IMR-90 (cell line): ENCODE measurements around the gene ZNF598. TPM values are rescaled to one million over a fixed set of nuclear protein-coding genes. Genes with fewer than 3 reads are reported as not detected.

Source experiments
- ATAC-seq: fragments of 200-7000 bp; cut with Tn5 transposase; 2 replicates; pipeline ENCODE4 v1.9.1; 2020; ENCODE audit warnings: low read depth, mild to moderate bottlenecking, moderate library complexity
- BruUV-seq: library from RNA; stranded (reverse); fragments of 400-500 nt; replicated peaks from 2 replicates; lab custom pipeline; 2021; lab: Mats Ljungman, UMichigan
- CTCF ChIA-PET: fragments of 300-600 bp; formaldehyde crosslinking; extraction: SDS; loops from one replicate; lab custom pipeline; 2021; ENCODE audit warnings: antibody characterized with exemption; lab: Yijun Ruan, JAX
- POLR2A ChIA-PET: fragments of 300-600 bp; sonication (Branson Sonifier 250); formaldehyde crosslinking; loops from one replicate; lab custom pipeline; 2022; ENCODE audit warnings: antibody characterized with exemption; ENCODE audit not compliant: unreplicated experiment; lab: Charles Lee
- DNase-seq: peaks from one replicate; pipeline ENCODE4 v3.0.0; 2013
- H2AFZ ChIP-seq: replicated peaks from 2 replicates; pipeline ENCODE3; 2013; ENCODE audit warnings: low read length, mild to moderate bottlenecking; ENCODE audit not compliant: poor library complexity
- H2AK5ac ChIP-seq: 2 replicates; pipeline ENCODE4 v1.6.1; 2013; ENCODE audit warnings: low read depth, low read length, inconsistent platforms
- H2AK9ac ChIP-seq: replicated peaks from 2 replicates; pipeline ENCODE3; 2013; ENCODE audit warnings: mild to moderate bottlenecking, low read depth, low read length, moderate library complexity; ENCODE audit not compliant: poor library complexity
- H2BK120ac ChIP-seq: 2 replicates; pipeline ENCODE4 v1.6.1; 2013; ENCODE audit warnings: low read depth, low read length, inconsistent platforms
- H2BK15ac ChIP-seq: 3 replicates; pipeline ENCODE4 v1.6.1; 2013; ENCODE audit warnings: low read depth, low read length, inconsistent platforms
- H2BK20ac ChIP-seq: 2 replicates; pipeline ENCODE4 v1.6.1; 2013; ENCODE audit warnings: low read depth, mild to moderate bottlenecking, inconsistent platforms, low read length, moderate library complexity
- H2BK5ac ChIP-seq: 2 replicates; pipeline ENCODE4 v1.6.1; 2013; ENCODE audit warnings: mild to moderate bottlenecking, low read depth, low read length, inconsistent platforms; ENCODE audit not compliant: poor library complexity, severe bottlenecking
- H3K14ac ChIP-seq: replicated peaks from 2 replicates; pipeline ENCODE4 v1.6.1; 2013; ENCODE audit warnings: low read depth, low read length, inconsistent platforms
- H3K18ac ChIP-seq: 2 replicates; pipeline ENCODE4 v1.6.1; 2013; ENCODE audit warnings: low read depth, low read length, control low read depth
- H3K23ac ChIP-seq: 2 replicates; pipeline ENCODE4 v1.6.1; 2013; ENCODE audit warnings: low read depth, low read length, inconsistent platforms
- H3K27ac ChIP-seq: 2 replicates; pipeline ENCODE4 v1.5.1; 2013; ENCODE audit warnings: mild to moderate bottlenecking, control low read depth, low read length; ENCODE audit not compliant: insufficient read depth
- H3K27me3 ChIP-seq: 2 replicates; pipeline ENCODE4 v1.6.1; 2013; ENCODE audit warnings: low read length; ENCODE audit not compliant: control insufficient read depth, insufficient read depth
- H3K36me3 ChIP-seq: 2 replicates; pipeline ENCODE4 v1.6.1; 2013; ENCODE audit warnings: low read length, mixed read lengths; ENCODE audit not compliant: control insufficient read depth, insufficient read depth
- H3K4ac ChIP-seq: 2 replicates; pipeline ENCODE4 v1.6.1; 2013; ENCODE audit warnings: low read depth, low read length, inconsistent platforms
- H3K4me1 ChIP-seq: 2 replicates; pipeline ENCODE4 v1.6.1; 2013; ENCODE audit warnings: low read length, mixed read lengths; ENCODE audit not compliant: control insufficient read depth, insufficient read depth
- H3K4me2 ChIP-seq: 2 replicates; pipeline ENCODE4 v1.6.1; 2013; ENCODE audit warnings: low read depth, mild to moderate bottlenecking, control low read depth, low read length, moderate library complexity
- H3K4me3 ChIP-seq: 2 replicates; pipeline ENCODE4 v1.5.1; 2013; ENCODE audit warnings: low read depth, mild to moderate bottlenecking, control low read depth, low read length, moderate library complexity; ENCODE audit not compliant: insufficient read depth
- H3K56ac ChIP-seq: 2 replicates; pipeline ENCODE4 v1.6.1; 2013; ENCODE audit warnings: low read length, inconsistent platforms; ENCODE audit not compliant: insufficient read depth; ENCODE audit errors: extremely low read depth
- H3K79me1 ChIP-seq, 2 experiments: 2 replicates each; pipeline ENCODE4 v1.6.1; 2013; ENCODE audit warnings: low read length in 2 of 2, inconsistent platforms in 1 of 2, low read depth in 1 of 2
- H3K9ac ChIP-seq: 2 replicates; pipeline ENCODE4 v1.6.1; 2013; ENCODE audit warnings: low read depth, low read length, control low read depth
- H3K9me1 ChIP-seq: 2 replicates; pipeline ENCODE4 v1.6.1; 2013; ENCODE audit warnings: low read length, inconsistent platforms; ENCODE audit not compliant: insufficient read depth
- H3K9me3 ChIP-seq: 2 replicates; pipeline ENCODE4 v1.6.1; 2013; ENCODE audit warnings: low read length; ENCODE audit not compliant: control insufficient read depth, insufficient read depth
- H4K20me1 ChIP-seq: 2 replicates; pipeline ENCODE4 v1.6.1; 2013; ENCODE audit warnings: low read length, inconsistent platforms; ENCODE audit not compliant: insufficient read depth
- H4K5ac ChIP-seq: 2 replicates; pipeline ENCODE4 v1.6.1; 2013; ENCODE audit warnings: mild to moderate bottlenecking, low read depth, low read length, control low read depth
- H4K8ac ChIP-seq, 2 experiments: 2 replicates each; pipeline ENCODE4 v1.6.1; 2013; ENCODE audit warnings: low read depth in 2 of 2, low read length in 2 of 2, control low read depth in 1 of 2, inconsistent platforms in 1 of 2
- H4K91ac ChIP-seq: 2 replicates; pipeline ENCODE4 v1.6.1; 2013; ENCODE audit warnings: low read depth, low read length, inconsistent platforms; ENCODE audit not compliant: insufficient read depth
- BHLHE40 ChIP-seq: fragments of 150-350 bp; IDR thresholded peaks from 2 replicates; pipeline ENCODE4 v1.6.1; 2016; ENCODE audit warnings: mild to moderate bottlenecking, low read depth, low read length
- CEBPB ChIP-seq: IDR thresholded peaks from 2 replicates; pipeline ENCODE4 v1.6.1; 2012; ENCODE audit warnings: low read depth, low read length, improper control_type of control experiment
- FOS ChIP-seq: fragments of 150-350 bp; IDR thresholded peaks from 2 replicates; pipeline ENCODE4 v1.6.1; 2016; ENCODE audit warnings: low read depth, low read length
- MAFK ChIP-seq: IDR thresholded peaks from 2 replicates; pipeline ENCODE4 v1.6.1; 2012; ENCODE audit warnings: low read depth, low read length, improper control_type of control experiment
- MAZ ChIP-seq: IDR thresholded peaks from 2 replicates; pipeline ENCODE4 v1.6.1; 2012; ENCODE audit warnings: low read depth, mild to moderate bottlenecking, low read length, improper control_type of control experiment, moderate library complexity, borderline replicate concordance
- MXI1 ChIP-seq: IDR thresholded peaks from 2 replicates; pipeline ENCODE4 v1.6.1; 2012; ENCODE audit warnings: low read depth, mild to moderate bottlenecking, low read length, moderate library complexity, borderline replicate concordance
- NFE2L2 ChIP-seq: fragments of 150-350 bp; IDR thresholded peaks from 2 replicates; pipeline ENCODE4 v1.6.1; 2016; ENCODE audit warnings: low read depth, mild to moderate bottlenecking, low read length
- POLR2A ChIP-seq: IDR thresholded peaks from 2 replicates; pipeline ENCODE4 v1.6.1; 2012; ENCODE audit warnings: mild to moderate bottlenecking, low read depth, low read length
- RAD21 ChIP-seq: IDR thresholded peaks from 2 replicates; pipeline ENCODE4 v1.6.1; 2012; ENCODE audit warnings: low read length, improper control_type of control experiment
- RCOR1 ChIP-seq: IDR thresholded peaks from 2 replicates; pipeline ENCODE4 v1.6.1; 2012; ENCODE audit warnings: mild to moderate bottlenecking, low read length, improper control_type of control experiment; ENCODE audit not compliant: insufficient replicate concordance
- RFX5 ChIP-seq: IDR thresholded peaks from 2 replicates; pipeline ENCODE4 v1.8.0; 2012; ENCODE audit warnings: low read depth, mild to moderate bottlenecking, low read length, moderate library complexity
- SMC3 ChIP-seq: fragments of 150-350 bp; IDR thresholded peaks from 2 replicates; pipeline ENCODE4 v1.6.1; 2016; ENCODE audit warnings: low read depth, mild to moderate bottlenecking, antibody characterized with exemption, low read length, moderate library complexity
- WGBS, 2 experiments: methylation state at CpG; one replicate each; pipeline versions ENCODE4 v1.1.5 to v1.1.7; 2013; ENCODE audit warnings: missing lambda C conversion rate in 2 of 2; ENCODE audit not compliant: insufficient read length in 1 of 2; ENCODE audit errors: extremely low coverage in 2 of 2; 5-methylcytosine and 5-hydroxymethylcytosine counted together
- dilution Hi-C: fragments of 300-500 bp; cut with HindIII; formaldehyde crosslinking; loops from one replicate; pipeline ENCODE4 v1.14.3; 2018; ENCODE audit warnings: low sequenced_read_pairs; ENCODE audit not compliant: unreplicated experiment
- in situ Hi-C: fragments of 300-500 bp; cut with MboI; formaldehyde crosslinking; loops from 3 replicates; pipeline ENCODE4 v1.14.3; 2019; ENCODE audit warnings: low sequenced_read_pairs, inconsistent platforms, mixed read lengths
- intact Hi-C: fragments of 100-400 bp; cut with micrococcal nuclease; formaldehyde crosslinking; loops from 2 replicates; pipeline ENCODE4 v1.10.0; 2022
- polyA plus RNA-seq, 3 experiments: library from polyadenylated mRNA; depleted of rRNA; stranded (reverse); fragments of >200 nt; gene quantifications; 2 replicates each; pipeline ENCODE4 v1.2.3, GENCODE V29; 2012; ENCODE audit warnings: low replicate concordance in 1 of 3
- total RNA-seq: library from RNA; depleted of rRNA; stranded (reverse); fragments of >200 nt; gene quantifications from 2 replicates; pipeline ENCODE4 v1.2.3, GENCODE V29; 2012
- TF ChIP-seq, protein P1 (sequence below): fragments of 150-350 bp; IDR thresholded peaks from 2 replicates; pipeline ENCODE4 v1.6.1; 2016; ENCODE audit warnings: low read depth, mild to moderate bottlenecking, low read length, moderate library complexity, borderline replicate concordance
- TF ChIP-seq, protein P2 (sequence below): conservative IDR thresholded peaks from 2 replicates; pipeline ENCODE4 v1.5.1; 2012; ENCODE audit warnings: mild to moderate bottlenecking, low read depth, low read length, improper control_type of control experiment
- TF ChIP-seq, protein P3 (sequence below): fragments of 150-350 bp; IDR thresholded peaks from 2 replicates; pipeline ENCODE4 v1.6.1; 2017; ENCODE audit warnings: mild to moderate bottlenecking, antibody characterized with exemption, low read length, low read depth

Gene ZNF598
- total and polyA plus RNA-seq, 2 of the 4 experiments (the other 2 are of a cell fraction) = 3.4 to 36.4 TPM

DNA sequence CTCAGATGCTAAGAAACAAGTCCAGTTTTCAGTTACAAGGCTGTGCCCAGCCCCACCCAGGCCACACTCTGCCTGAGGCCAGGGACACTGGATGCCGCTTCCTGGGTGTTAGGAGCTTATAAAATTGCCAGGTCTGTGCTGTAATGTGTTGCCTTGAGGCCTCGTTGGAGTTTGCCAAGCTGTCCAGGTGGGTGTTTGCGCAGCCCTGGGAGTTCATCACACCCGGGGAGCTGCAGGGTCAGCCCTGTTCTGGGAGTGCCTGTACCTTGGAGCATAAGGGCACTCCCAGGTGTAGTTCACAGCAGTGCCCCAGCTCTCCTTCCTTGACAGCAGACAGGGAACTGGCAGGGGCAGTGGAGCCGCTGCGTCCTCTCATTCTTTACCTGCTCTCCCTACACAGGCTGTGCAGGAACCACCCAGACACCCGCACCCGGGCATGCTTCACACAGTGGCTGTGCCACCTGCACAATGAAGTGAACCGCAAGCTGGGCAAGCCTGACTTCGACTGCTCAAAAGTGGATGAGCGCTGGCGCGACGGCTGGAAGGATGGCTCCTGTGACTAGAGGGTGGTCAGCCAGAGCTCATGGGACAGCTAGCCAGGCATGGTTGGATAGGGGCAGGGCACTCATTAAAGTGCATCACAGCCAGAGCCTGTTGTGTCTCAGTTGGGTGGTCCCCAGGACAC is 24.0 kb downstream of the ZNF598 start:
- Histone ChIP-seq H3K9me3 (no peaks in the 10 kb centered on the region), H3K4me3 (no peak overlapping the region), H4K5ac (no peak overlapping the region), H3K9ac (no peak overlapping the region), H3K36me3 (peaks cover 13% of the 10 kb centered on the region), H2AK9ac (peak overlapping the region; percentile 35), H4K91ac (0 out of 2 replicates have a peak overlapping the region, but pooled peaks have one; percentile 28), H3K27me3 (peaks cover 32% of the 10 kb centered on the region), H3K23ac (peak overlapping the region; percentile 89), H4K20me1 (no peaks in the 10 kb centered on the region; the same call in 1 of the 2 replicates), H3K4me1 (peaks cover 11% of the 10 kb centered on the region), H2BK5ac (no peak overlapping the region), H3K9me1 (peaks cover 9% of the 10 kb centered on the region), H3K79me1 (peaks cover 21 to 29% of the 10 kb centered on the region in 2 experiments), H2AK5ac (no peak overlapping the region), H2BK15ac (no peak overlapping the region), H2BK120ac (no peak overlapping the region), H3K4ac (no peak overlapping the region), H3K18ac (no peak overlapping the region), H3K27ac (no peak overlapping the region), H3K14ac (no peak overlapping the region), H4K8ac (peak overlapping the region in 1 of 2 experiments; percentile 53; a peak in 1 of 4 replicates), H2BK20ac (no peak overlapping the region), H3K56ac (no peak overlapping the region), H2AFZ (peak overlapping the region; percentile 14), H3K4me2 (no peak overlapping the region; the same call in 1 of the 2 replicates)
- ATAC-seq = no peak
- ChIA-PET CTCF (no interaction called here), POLR2A (no interaction called here)
- no peak for DNase-seq
- BruUV-seq = no TSS peak
- dilution Hi-C loops (no loop called here), intact Hi-C loops (no loop called here), in situ Hi-C loops (no loop called here)
- 95% methylated on average over 9 of the region's 14 CpGs; no CpG with 5 or more reads in 1 of the 2 experiments for WGBS, 2 experiments
- TF ChIP-seq FOS (no peak), CEBPB (no peak), SMC3 (no peak), RCOR1 (no peak), RFX5 (no peak), MAZ (no peak), MAFK (no peak), NFE2L2 (no peak), BHLHE40 (no peak), RAD21 (no peak), MXI1 (no peak), POLR2A (no peak)
- TF ChIP-seq, protein P1, sequence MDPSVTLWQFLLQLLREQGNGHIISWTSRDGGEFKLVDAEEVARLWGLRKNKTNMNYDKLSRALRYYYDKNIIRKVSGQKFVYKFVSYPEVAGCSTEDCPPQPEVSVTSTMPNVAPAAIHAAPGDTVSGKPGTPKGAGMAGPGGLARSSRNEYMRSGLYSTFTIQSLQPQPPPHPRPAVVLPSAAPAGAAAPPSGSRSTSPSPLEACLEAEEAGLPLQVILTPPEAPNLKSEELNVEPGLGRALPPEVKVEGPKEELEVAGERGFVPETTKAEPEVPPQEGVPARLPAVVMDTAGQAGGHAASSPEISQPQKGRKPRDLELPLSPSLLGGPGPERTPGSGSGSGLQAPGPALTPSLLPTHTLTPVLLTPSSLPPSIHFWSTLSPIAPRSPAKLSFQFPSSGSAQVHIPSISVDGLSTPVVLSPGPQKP = no peak
- TF ChIP-seq, protein P2, sequence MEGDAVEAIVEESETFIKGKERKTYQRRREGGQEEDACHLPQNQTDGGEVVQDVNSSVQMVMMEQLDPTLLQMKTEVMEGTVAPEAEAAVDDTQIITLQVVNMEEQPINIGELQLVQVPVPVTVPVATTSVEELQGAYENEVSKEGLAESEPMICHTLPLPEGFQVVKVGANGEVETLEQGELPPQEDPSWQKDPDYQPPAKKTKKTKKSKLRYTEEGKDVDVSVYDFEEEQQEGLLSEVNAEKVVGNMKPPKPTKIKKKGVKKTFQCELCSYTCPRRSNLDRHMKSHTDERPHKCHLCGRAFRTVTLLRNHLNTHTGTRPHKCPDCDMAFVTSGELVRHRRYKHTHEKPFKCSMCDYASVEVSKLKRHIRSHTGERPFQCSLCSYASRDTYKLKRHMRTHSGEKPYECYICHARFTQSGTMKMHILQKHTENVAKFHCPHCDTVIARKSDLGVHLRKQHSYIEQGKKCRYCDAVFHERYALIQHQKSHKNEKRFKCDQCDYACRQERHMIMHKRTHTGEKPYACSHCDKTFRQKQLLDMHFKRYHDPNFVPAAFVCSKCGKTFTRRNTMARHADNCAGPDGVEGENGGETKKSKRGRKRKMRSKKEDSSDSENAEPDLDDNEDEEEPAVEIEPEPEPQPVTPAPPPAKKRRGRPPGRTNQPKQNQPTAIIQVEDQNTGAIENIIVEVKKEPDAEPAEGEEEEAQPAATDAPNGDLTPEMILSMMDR = no peak
- TF ChIP-seq, protein P3, sequence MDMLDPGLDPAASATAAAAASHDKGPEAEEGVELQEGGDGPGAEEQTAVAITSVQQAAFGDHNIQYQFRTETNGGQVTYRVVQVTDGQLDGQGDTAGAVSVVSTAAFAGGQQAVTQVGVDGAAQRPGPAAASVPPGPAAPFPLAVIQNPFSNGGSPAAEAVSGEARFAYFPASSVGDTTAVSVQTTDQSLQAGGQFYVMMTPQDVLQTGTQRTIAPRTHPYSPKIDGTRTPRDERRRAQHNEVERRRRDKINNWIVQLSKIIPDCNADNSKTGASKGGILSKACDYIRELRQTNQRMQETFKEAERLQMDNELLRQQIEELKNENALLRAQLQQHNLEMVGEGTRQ = no peak
